AG09309 (cell line): Measurements from ENCODE around the gene OBP2A.

ENCODE experiments used
- DNase-seq: peaks from one replicate; pipeline ENCODE4 v3.0.0-alpha.2; 2010; ENCODE audit warnings: low read depth
- H3K4me3 ChIP-seq: 2 replicates; pipeline ENCODE4 v1.5.1; 2011; ENCODE audit warnings: mild to moderate bottlenecking, low read depth, low read length, moderate library complexity; ENCODE audit not compliant: control insufficient read depth
- TF ChIP-seq, protein P1 (sequence below): IDR thresholded peaks from 2 replicates; pipeline ENCODE4 v1.5.1; 2011; ENCODE audit warnings: mild to moderate bottlenecking, low read depth, low read length, inconsistent platforms; ENCODE audit not compliant: insufficient read depth, control insufficient read depth; ENCODE audit errors: missing control alignments

OBP2A gene

DNA sequence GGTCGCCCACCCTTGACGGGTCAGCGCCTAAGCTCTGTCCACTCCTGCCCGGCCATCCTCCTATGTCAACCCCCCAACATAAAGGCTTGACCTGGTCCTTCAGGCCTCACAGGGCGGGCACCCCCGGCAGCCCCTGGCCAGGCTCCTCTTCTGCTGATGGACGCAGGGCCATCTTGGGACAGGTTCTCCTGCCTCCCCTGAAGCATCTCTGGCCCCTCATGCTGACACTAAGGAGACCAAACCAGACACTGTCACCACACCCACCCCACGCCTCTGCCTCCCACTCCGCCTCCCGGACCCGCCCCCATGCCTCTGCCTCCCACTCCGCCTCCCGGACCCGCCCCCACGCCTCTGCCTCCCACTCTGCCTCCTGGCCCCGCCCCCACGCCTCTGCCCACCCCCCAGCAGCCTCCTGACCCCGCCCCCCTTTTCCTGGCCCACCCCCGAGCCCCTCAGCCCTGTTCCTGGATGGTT lies 6.8 kb downstream of the OBP2A start:
- DNase-seq, result no peak
- TF ChIP-seq, protein P1, sequence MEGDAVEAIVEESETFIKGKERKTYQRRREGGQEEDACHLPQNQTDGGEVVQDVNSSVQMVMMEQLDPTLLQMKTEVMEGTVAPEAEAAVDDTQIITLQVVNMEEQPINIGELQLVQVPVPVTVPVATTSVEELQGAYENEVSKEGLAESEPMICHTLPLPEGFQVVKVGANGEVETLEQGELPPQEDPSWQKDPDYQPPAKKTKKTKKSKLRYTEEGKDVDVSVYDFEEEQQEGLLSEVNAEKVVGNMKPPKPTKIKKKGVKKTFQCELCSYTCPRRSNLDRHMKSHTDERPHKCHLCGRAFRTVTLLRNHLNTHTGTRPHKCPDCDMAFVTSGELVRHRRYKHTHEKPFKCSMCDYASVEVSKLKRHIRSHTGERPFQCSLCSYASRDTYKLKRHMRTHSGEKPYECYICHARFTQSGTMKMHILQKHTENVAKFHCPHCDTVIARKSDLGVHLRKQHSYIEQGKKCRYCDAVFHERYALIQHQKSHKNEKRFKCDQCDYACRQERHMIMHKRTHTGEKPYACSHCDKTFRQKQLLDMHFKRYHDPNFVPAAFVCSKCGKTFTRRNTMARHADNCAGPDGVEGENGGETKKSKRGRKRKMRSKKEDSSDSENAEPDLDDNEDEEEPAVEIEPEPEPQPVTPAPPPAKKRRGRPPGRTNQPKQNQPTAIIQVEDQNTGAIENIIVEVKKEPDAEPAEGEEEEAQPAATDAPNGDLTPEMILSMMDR, result no peak
- no peak overlapping the region for H3K4me3 ChIP-seq

DNA sequence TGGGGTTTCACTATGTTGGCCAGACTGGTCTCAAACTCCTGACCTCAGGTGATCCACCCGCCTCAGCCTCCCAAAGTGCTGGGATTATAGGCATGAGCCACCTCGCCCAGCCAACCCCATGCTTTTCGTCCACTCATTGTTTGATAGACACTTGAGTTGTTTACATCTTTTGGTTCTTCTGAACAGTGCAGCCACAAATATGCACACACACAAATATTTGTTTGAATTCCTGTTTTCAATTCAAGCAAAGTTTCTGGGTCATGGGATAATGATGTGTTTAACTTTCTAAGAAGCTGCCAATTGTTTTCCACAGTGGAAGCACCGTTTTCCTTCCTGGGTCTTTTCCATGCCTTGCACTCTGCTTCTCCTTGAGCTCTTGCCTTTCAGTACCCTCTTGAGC lies 8.8 kb downstream of the OBP2A start:
- DNase-seq, result no peak
- TF ChIP-seq, protein P1, result no peak

DNA sequence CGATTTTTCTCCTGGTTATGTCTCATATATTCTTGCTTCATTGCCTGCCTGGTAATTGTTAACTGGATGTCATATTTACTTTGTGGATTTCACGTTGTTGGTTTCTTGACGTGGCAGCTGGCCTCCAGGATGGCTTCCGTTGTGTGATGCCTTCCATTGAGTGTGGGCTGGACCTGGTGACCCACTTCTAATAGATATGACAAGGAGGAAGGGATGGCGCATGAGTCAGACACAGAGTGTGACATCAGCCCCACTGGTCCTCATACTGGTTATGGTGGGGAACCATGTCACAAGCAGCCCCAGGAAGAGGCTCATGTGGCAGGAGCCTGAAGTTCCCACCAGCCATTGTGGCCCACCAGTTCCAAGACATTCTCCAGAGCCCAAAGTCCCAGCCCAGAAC lies 9.3 kb downstream of the OBP2A start:
- no peak overlapping the region for H3K4me3 ChIP-seq
- TF ChIP-seq, protein P1, result no peak
- DNase-seq, result no peak

More for the DNA sequence above, 8.8 kb downstream of the OBP2A start:
- H3K4me3 ChIP-seq, result no peak overlapping the region

DNA sequence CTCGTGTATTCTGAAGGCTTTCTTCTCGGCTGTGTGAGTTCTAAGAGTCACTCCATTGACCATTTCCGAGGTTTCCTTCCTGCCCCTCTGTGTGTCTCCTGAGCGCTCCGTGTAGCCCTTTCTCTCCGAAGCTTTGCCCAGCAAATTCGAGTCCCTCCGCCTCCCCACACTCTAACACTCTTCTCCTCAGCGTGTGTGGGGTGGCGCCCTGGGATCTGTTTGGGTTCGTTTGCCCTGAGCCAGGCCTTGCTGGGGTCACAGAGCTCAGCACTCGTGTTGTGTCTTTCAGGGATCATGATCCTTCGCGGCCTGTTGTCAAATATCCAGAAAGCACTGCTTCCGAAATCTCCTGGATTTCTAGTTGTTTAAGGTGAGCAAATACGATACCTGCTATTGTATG lies 10.0 kb downstream of the OBP2A start:
- TF ChIP-seq, protein P1, result no peak
- no peak overlapping the region for H3K4me3 ChIP-seq
- DNase-seq, result no peak

DNA sequence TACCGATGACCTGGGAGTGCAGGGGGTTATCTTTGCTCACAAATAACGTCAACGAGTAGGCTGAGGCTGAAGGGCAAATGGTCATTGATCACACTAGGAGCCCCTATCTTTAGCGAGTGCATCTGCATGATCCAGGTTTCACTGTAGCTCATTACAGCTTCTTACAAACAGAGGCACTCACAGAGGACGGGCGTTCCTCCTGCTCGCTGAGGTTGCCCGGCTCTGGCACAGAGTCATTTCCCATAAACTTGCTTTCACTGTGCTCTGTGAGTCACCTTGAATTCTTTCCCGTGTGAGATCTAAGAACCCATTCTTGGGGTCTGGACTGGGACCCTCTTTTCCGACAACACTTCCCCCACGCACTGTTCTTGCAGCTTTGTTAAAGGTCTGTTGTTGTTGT lies 13.7 kb downstream of the OBP2A start:
- H3K4me3 ChIP-seq, result no peak overlapping the region
- no peak for DNase-seq
- TF ChIP-seq, protein P1, result no peak

DNA sequence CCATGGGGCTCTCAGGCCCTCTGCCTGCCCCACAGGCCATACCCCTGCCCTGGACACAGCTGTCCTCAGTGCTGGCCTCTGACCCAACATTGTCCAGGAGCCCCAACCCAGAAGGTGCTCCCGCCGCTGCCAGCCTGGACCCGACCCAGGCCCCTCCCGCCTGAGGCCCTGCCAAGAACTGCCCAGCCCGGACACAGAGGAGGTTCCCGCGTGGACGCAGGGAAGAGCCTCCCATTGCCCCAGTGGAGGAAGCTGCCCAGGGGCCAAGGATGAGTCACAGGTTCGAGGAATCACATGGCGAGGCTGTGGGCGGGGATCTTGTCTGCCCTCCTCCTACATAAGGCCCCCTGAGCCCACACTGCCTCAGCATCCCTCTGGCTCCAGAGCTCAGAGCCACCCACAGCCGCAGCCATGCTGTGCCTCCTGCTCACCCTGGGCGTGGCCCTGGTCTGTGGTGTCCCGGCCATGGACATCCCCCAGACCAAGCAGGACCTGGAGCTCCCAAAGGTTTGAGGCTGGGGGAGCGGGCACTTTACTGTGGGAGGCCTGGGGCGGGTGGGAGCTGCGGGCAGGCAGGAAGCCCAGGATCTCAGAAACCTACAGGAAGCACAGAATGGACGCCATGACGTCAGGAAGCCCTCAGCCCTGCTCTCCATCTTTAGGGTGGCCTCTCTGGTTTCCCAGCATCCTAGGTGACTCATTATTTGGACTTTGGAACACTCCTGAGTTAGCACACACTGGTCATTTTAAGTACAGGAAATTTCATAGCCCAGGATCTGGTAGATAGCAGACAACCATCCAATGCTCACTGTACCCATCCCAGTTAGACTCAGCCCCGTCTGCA lies 15.7 kb downstream of the OBP2A start, which contains the start of gene PAEP:
TSS of gene PAEP (plus strand) at position 366 of the 844 bp plus-strand sequence.
- TF ChIP-seq, protein P1, result no peak
- DNase-seq, result no peak
- no peak within 1 kb of the TSS for H3K4me3 ChIP-seq

DNA sequence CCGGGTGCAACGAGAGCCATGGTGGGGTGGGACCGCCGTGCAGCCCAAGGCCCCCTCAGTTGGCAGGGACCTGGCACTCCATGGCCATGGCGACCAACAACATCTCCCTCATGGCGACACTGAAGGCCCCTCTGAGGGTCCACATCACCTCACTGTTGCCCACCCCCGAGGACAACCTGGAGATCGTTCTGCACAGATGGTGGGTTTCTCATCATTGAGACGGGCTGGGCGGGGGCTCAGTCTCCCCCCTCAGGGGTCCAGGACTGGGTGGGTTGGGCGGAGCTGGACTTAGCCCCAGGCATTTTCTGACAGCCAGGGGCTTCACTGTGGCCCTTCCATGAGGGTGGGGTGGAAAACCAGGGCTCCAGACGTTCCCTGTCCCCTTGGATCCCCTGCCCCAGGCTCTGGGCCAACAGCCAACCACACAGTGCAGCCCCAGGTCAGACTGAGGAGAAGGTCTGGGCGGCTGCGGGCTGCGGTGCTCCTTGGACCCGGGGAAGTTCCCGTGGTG lies 16.4 kb downstream of the OBP2A start:
- TF ChIP-seq, protein P1, result no peak
- no peak overlapping the region for H3K4me3 ChIP-seq
- no peak for DNase-seq
